Heart left ventricle (tissue), 16 donors: ENCODE results near the gene ATXN7. TPM values are rescaled to one million over a fixed set of nuclear protein-coding genes. Genes with fewer than 3 reads are reported as not detected.

Experiments
- ATAC-seq, 4 donors: fragments of 200-7000 bp; cut with Tn5 transposase; one replicate each; pipeline ENCODE4 v1.9.1; 2020 to 2022; ENCODE audit warnings: moderate library complexity in 4 of 4, mild to moderate bottlenecking in 3 of 4, moderate number of reproducible peaks in 1 of 4
- DNase-seq, 5 donors: peaks; one replicate each; pipeline ENCODE4 v3.0.0-alpha.2; 2020
- H3K27ac ChIP-seq, 12 donors: fragments of 200-600 bp; sonication (generic) in 4 of 12; one replicate each; pipeline versions ENCODE4 v1.5.0 to v1.8.0; 2016 to 2022; ENCODE audit warnings: mild to moderate bottlenecking in 2 of 12
- H3K27me3 ChIP-seq, 9 donors: fragments of 200-600 bp; sonication (generic) in 2 of 9; one replicate each; pipeline versions ENCODE4 v1.5.1 to v1.8.0; 2016 to 2022; ENCODE audit warnings: mild to moderate bottlenecking in 3 of 9
- H3K36me3 ChIP-seq, 9 donors: fragments of 200-600 bp; sonication (generic) in 2 of 9; one replicate each; pipeline versions ENCODE4 v1.5.0 to v1.8.0; 2018 to 2022; ENCODE audit warnings: mild to moderate bottlenecking in 2 of 9
- H3K4me1 ChIP-seq, 12 donors: fragments of 200-600 bp; sonication (generic) in 4 of 12; one replicate each; pipeline versions ENCODE4 v1.5.0 to v1.8.0; 2016 to 2022; ENCODE audit warnings: mild to moderate bottlenecking in 3 of 12
- H3K4me3 ChIP-seq, 12 donors: fragments of 200-600 bp; sonication (generic) in 4 of 12; one replicate each; pipeline versions ENCODE4 v1.5.0 to v1.8.0; 2017 to 2022; ENCODE audit warnings: mild to moderate bottlenecking in 9 of 12, moderate library complexity in 4 of 12
- H3K9me3 ChIP-seq, 12 donors: fragments of 200-600 bp; sonication (generic) in 4 of 12; one replicate each; pipeline versions ENCODE4 v1.5.0 to v1.8.0; 2016 to 2022; ENCODE audit warnings: mild to moderate bottlenecking in 1 of 12
- CTCF ChIP-seq, 12 donors: fragments of 200-600 bp; sonication (generic) in 4 of 12; IDR thresholded peaks; one replicate each; pipeline versions ENCODE4 v1.5.0 to v1.8.0; 2018 to 2022; ENCODE audit warnings: antibody characterized with exemption in 12 of 12, mild to moderate bottlenecking in 5 of 12
- POLR2A ChIP-seq, 2 donors: fragments of 450-650 bp; IDR thresholded peaks; one replicate each; pipeline ENCODE4 v1.6.1; 2017; ENCODE audit warnings: antibody characterized with exemption in 2 of 2, mild to moderate bottlenecking in 2 of 2, moderate library complexity in 2 of 2
- WGBS, 4 donors: extraction: QIAGEN DNeasy Blood & Tissue Kit in 2 of 4; methylation state at CpG; one replicate each; pipeline versions ENCODE4 v1.1.5 to v1.1.7; 2013 to 2018; 5-methylcytosine and 5-hydroxymethylcytosine counted together
- intact Hi-C, 10 donors: fragments of 100-400 bp; cut with DNase I; formaldehyde crosslinking; loops; one replicate each; pipeline versions ENCODE4 v1.11.1 to v1.14.2; 2022
- polyA plus RNA-seq, 2 donors: library from polyadenylated mRNA; stranded (reverse); fragments of 200-250 nt; gene quantifications; one replicate each; pipeline ENCODE4 v1.2.3, GENCODE V29; 2013
- total RNA-seq, 9 donors: library from RNA; depleted of rRNA in 2 of 9; stranded (reverse); fragments of >200 nt in 2 of 9; fragmentation: NEBNext Ultra II Directional in 3 of 9; extraction: Animal tissue kit (Norgen Biotek cat#: 25700) in 3 of 9; gene quantifications; one replicate each; pipeline versions ENCODE4 v1.1.0 to v1.2.4, GENCODE V29; 2016 to 2023
- donor health status: ischemic (EF 13 %, LVEDD 7.1; RV severe dilation, severe dysfunction).
- donor health status: healthy with polysubstance abuse.
- donor health status: DM: no; HTN: yes; CAD: no.
- donor health status: DM: no; HTN: no; CAD: no.
- donor health status: ischemic (EF 25% LVEDD 6.9; RV normal size, moderate dysfunction).
- donor health status: ischemic (EF 25% LVEDD 5.7; RV mildly dilated, moderate dysfunction).
- donor health status: healthy.
- donor health status: DM: yes; HTN: yes; CAD: no.
- donor health status: ischemic (EF 35%, LVEDD 5.7; RV mildly dilated, moderate dysfunction).
- donor health status: nonischemic (EF 11% LVEDD 7.7; RV severe dilation, severe dysfunction).
- donor health status: DM: yes; HTN: yes; CAD: no.
- donor health status: PGD.
- donor health status: ischemic (EF 29% LVEDD 5.4; RV normal size, mild dysfunction).
- donor health status: nonischemic (EF 23%, LVEDD 6.1; RV moderate dilation, normal function).

Gene ATXN7
- total and polyA plus RNA-seq, 11 donors = 4.5 to 31.4 (median 16.7) TPM

- WGBS, 4 donors = 23 to 46% (median 34%) methylated on average over 1 of the region's 1 CpG
- DNase-seq (no peak), ATAC-seq (no peak)
- Histone ChIP-seq H3K9me3 (no peaks in the 10 kb centered on the region), H3K27ac (no peak overlapping the region), H3K4me1 (no peaks in the 10 kb centered on the region), H3K36me3 (no peaks in the 10 kb centered on the region), H3K4me3 (no peak overlapping the region), H3K27me3 (peaks cover 0 to 11% (median 0%) of the 10 kb centered on the region in 9 donors)
- intact Hi-C loops = no loop called here
- TF ChIP-seq POLR2A (IDR thresholded peaks at IDR 0.05) (no peak), CTCF (IDR thresholded peaks at IDR 0.05) (no peak)
Observed at GRCh38 chr3:64042952-64043351, 179.3 kb downstream of the ATXN7 start.

GRCh38 chr3:64046592-64046991 is 182.9 kb downstream of the ATXN7 start:
- TF ChIP-seq CTCF (IDR thresholded peaks at IDR 0.05) (no peak), POLR2A (IDR thresholded peaks at IDR 0.05) (no peak)
- Histone ChIP-seq H3K36me3 (no peaks in the 10 kb centered on the region), H3K27me3 (peaks cover 0 to 4% (median 0%) of the 10 kb centered on the region in 9 donors), H3K4me3 (no peak overlapping the region), H3K4me1 (no peaks in the 10 kb centered on the region), H3K9me3 (no peaks in the 10 kb centered on the region), H3K27ac (no peak overlapping the region)
- WGBS, 4 donors = 85 to 91% (median 88%) methylated on average over 3 of the region's 3 CpGs
- ATAC-seq (no peak), DNase-seq (no peak)
- intact Hi-C loops = no loop called here

GRCh38 chr3:64046996-64047594 is 183.4 kb downstream of the ATXN7 start:
- Histone ChIP-seq H3K4me1 (no peaks in the 10 kb centered on the region), H3K9me3 (no peaks in the 10 kb centered on the region), H3K4me3 (no peak overlapping the region), H3K27me3 (peaks cover 0 to 4% (median 0%) of the 10 kb centered on the region in 9 donors), H3K36me3 (no peaks in the 10 kb centered on the region), H3K27ac (no peak overlapping the region)
- intact Hi-C loops = no loop called here
- TF ChIP-seq POLR2A (IDR thresholded peaks at IDR 0.05) (no peak), CTCF (IDR thresholded peaks at IDR 0.05) (no peak)
- DNase-seq (no peak), ATAC-seq (no peak)
- 74 to 84% (median 79%) methylated on average over 6 of the region's 6 CpGs for WGBS, 4 donors

GRCh38 chr3:64047787-64048186 is 184.1 kb downstream of the ATXN7 start:
- ATAC-seq (no peak), DNase-seq (no peak)
- intact Hi-C loops = no loop called here
- Histone ChIP-seq H3K27me3 (no peaks in the 10 kb centered on the region), H3K9me3 (no peaks in the 10 kb centered on the region), H3K27ac (no peak overlapping the region), H3K36me3 (no peaks in the 10 kb centered on the region), H3K4me3 (no peak overlapping the region), H3K4me1 (no peaks in the 10 kb centered on the region)
- TF ChIP-seq CTCF (IDR thresholded peaks at IDR 0.05) = no peak
- TF ChIP-seq POLR2A (IDR thresholded peaks at IDR 0.05) = no peak
- WGBS, 4 donors = 83 to 90% (median 88%) methylated on average over 7 of the region's 7 CpGs
